22Rv1 (cell line): ENCODE results near the gene SREBF2.

Experiments
- CTCF ChIP-seq: fragments of 450-650 bp; IDR thresholded peaks from 2 replicates; pipeline ENCODE4 v1.5.1; 2017; ENCODE audit warnings: mild to moderate bottlenecking
- ZFX ChIP-seq: fragments of 450-650 bp; IDR thresholded peaks from 2 replicates; pipeline ENCODE4 v1.6.1; 2017; ENCODE audit warnings: antibody characterized with exemption, borderline replicate concordance

GRCh38 chr22:41841085-41841712, 8.3 kb downstream of the SREBF2 start:
- no peak for TF ChIP-seq CTCF
- no peak for TF ChIP-seq ZFX
